GM21367 (cell line): ENCODE data around the gene FYB1.

ENCODE experiments used
- ATAC-seq: cut with Tn5 transposase; IDR thresholded peaks from one replicate; pipeline ENCODE4 v1.9.1; 2021; ENCODE audit not compliant: unreplicated experiment

Gene FYB1

GRCh38 chr5:39161578-39161977, 57.8 kb downstream of the FYB1 start:
- no peak for ATAC-seq

- no peak for ATAC-seq
Observed at GRCh38 chr5:39160576-39161213, 58.7 kb downstream of the FYB1 start.

DNA sequence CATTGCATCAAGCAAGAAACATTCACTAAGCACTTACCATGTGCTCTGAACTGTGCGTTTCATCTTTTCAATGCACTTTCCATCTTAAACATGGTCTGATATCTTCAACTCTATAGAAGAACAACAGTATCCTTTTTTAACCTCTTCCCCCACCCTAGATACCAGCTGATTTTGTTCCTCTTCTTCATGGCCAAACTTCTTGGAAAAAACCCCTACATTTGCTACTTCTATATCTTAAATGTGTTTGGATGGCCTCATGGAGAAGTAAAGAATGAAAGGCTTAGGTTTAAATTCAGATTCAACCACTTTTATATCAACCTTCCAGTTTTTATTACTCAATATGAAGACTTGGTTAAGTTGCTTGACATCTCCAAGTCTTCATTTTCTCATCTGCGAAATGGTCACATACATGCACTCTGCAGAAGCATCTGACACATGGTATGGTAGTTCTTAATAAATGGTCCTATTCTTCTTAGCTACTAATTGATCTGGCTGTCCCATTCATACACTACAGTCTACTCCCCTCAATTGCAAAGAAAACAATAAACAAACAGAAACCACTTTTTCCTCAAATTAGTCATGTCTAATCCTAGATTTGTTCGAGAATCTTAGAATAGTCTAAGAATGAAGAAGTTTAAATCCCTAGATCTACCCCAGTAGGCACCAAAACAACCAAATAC, 59.4 kb downstream of the FYB1 start:
- no peak for ATAC-seq

DNA sequence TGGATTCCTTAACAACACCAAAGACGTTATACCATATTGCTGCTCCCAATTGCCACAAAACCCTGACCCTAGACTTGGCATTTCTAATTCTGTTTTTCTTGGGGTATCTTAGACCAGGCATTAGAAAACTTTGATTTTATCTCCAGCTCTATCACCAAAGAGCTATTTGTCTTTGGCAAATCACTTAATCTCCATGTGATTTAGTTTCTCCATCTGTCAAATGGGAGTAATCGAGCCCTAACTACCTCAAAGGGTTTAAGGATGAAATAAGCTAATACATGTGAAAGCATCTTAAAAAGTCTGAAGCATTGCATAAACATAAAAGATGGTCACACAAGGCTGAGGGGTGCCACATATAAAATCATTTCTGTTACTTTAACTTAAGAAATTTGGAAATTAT, 60.6 kb downstream of the FYB1 start:
- no peak for ATAC-seq

DNA sequence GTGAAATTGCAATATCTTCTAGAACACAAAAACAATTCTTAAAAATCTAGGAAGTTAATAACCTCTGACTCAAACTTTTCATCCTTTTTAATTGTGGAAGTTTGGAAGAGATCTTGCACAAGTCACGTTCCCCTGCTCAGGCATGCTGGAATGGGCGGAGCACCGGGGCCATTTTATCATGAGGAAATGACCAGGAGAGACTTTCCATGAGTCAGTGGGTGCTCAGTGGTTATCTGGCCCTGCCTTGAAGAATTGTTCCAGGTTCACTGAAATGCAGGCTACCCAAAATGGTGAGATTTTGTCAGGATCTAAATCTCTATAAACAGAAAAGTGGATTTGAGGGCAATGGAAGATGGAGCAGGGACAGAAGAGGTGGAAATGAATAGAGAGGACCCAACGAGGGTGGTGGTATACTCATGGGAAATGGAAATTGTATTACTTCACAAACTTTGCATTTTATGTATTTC, 61.2 kb downstream of the FYB1 start:
- no peak for ATAC-seq

GRCh38 chr5:39157701-39158100, 61.7 kb downstream of the FYB1 start:
- no peak for ATAC-seq

DNA sequence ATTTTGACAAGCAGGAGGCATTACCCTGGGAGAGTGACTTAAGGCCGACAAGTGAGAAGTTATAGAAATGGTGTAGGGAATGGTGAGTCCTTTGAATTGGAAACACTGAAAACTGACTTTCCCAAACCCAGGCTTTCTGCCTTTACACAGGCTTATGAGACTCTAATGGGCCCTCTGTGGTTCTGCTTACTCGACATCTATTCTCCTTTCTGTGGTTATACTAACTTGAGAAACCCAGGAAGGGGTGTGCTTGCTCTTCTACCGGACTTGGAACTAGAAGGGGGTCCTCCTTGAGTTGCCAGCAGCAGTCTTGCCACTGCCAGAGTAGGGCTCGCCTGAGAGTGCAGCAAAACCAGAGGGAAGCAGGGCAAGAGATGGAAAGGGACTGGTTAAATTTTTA, 63.3 kb downstream of the FYB1 start:
- no peak for ATAC-seq

DNA sequence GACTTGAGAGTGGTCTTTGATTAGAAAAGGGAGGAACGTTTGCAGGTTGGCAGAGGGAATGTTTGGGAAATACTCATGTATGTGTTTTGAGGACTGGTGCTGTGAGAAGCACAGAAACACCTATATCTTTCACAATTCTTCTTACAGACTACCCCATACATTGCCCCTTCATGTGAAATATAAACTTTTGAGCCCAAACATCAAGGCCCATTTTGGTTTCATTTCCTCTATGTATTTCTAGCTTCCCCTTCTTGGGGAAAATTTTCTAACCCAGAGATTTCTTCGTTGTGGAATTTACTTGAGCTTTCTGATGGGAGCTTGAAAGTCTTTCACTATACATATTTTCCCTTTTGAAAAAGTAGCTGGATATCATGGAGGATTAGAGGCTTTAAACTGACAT, 67.6 kb downstream of the FYB1 start:
- ATAC-seq, result no peak

DNA sequence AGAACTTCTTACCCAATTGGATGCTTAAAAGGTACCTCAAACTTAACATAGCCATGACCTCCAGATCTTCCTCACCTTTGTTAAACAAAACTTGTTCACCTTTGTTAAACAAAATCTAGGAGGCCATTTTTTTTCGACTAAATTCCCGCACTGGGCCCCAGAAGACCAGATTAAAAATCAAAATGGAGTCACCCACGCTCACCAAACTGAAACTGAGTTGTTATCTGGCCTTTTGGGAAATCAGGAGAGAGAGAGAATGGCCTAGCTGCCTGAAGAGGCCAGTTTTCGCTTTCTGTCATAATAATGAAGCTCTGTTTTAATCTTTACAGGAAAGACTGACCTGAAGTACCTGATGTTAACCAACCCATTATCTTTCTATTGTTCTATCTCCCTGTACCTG, 69.4 kb downstream of the FYB1 start:
- no peak for ATAC-seq

DNA sequence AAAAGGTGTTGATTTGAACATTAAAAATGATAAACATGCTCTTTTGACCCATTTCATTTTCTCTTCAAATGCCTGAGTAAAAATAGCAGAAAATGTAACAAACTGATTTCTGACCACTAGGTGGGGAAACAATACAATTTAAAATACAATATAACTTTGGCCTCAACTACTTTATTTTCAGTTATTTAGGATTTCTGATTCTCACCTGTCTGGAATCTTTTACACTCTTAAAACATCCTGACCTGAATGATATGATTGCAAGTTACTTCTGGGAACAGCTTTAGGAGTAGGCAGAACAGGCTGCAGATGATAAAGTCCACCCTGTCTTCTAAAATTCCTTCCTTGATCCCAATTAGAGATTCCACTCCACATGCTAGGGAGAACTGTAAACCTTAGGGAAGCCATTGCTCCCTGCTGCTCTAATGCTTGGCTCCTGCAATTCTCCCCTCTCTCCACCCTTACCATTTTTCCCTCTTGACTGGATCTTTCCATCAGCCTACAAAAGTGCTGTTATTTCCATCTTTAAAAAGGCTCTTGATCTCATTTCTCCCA, 70.3 kb downstream of the FYB1 start:
- no peak for ATAC-seq

DNA sequence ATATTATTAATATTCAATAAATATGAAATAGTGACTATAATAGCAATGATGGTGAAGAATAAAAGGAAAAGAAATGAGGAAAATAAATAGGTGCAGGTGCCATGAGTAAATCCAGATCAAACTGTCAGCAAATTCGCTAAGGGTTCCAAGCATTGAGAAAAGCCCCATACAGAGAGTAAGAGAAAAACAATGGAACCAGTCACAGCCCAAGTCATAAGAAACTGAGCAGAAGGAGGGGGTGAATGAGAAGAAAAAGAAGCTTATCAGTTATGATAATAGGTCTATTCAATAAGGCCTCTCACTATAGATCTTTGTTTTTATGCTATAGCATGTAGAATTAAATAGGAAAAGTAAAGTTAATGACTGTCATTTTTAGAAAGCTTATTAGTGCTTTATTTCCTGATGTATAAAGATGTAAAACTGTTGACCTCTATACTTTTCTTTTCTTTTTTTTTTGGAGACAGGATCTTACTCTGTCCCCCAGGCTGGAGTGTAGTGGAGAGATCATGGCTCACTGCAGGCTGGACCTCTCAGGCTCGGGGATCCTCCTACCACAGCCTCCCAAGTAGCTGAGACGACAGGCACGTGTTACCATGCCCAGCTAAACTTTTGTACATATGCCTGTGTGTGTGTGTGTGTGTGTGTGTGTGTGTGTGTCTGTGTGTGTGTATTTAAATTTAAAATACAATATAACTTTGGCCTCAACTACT, 72.4 kb downstream of the FYB1 start:
- no peak for ATAC-seq

DNA sequence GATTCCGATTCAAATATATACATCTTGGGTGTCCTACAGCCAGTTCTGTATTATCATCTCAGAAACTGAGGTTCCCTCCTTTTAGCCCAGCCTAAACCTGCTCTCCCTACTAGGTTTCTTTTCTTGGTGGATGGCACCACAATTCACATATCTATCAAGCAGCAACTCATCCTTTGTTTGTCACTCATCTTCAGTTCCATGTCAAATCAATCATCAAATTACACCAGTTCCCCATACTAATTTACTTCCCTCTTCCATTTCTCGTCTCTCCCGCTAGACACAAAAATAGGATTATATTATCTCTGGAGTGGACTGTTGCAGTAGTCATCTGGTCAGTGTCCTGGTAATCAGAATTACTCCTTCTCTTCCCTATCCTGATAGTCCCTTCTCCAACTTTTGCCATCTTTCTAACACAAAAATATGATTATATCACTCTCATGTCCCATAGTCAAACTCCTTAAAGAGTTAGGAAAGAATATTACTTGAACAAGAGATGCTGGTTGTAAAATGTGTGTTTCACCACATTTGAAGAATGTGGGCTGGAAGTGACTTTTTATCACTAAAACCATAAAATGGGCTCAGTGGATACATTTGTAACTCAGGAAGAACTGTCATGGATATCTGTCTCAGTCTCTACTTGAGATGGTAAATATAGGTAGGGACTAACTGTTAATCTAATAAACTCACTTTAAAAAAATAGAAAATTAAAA, 76.1 kb downstream of the FYB1 start:
- no peak for ATAC-seq

DNA sequence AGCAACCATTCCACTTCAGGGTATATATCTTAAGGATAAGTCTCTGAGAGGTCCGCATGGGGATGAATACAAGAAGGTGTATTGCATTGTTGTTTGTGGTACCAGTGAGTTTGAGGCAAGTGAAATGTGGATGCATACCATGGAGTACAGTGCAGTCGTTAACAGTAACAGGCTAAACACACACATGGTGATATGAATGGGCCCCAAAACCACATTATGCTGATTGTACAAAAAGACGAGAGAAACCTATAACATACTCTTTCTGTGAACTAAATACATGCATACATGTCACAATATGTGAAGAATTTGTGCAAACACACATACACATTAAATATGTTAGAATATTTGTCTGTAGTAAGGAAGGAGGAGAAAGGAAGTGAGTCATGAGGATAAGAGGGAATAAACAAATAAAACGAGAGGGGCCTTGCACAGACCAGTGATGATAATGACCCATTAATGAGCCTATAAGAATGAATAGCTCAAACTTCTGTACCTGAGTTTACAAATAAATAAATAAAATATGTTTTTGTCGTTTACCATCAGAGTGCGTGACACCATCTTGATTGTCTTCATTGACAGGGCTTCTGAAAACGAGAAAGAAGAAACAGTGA, 78.7 kb downstream of the FYB1 start:
- ATAC-seq, result no peak

DNA sequence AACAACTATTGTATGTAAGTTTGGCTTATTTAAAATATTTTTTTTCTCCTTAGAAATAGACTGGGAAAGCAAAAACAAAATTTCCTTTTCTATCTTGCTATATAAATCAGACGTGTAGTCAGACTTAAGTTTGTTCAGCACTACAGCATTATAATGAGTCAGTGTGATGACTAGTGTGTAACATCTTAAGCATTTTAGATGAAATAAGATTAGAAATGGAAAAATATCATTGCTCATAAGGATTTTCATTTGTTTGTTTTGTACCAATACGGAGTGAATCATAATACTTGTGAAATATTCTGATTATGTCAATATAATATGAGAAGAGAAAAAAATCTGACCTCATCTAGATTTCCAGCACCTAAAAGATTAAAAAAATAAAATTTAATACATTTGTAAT, 80.5 kb downstream of the FYB1 start:
- no peak for ATAC-seq

- ATAC-seq, result no peak
Observed at GRCh38 chr5:39137819-39138451, 81.4 kb downstream of the FYB1 start.

GRCh38 chr5:39137391-39137790, 82.0 kb downstream of the FYB1 start:
- no peak for ATAC-seq

GRCh38 chr5:39132792-39133191, 86.6 kb downstream of the FYB1 start:
- ATAC-seq, result no peak

DNA sequence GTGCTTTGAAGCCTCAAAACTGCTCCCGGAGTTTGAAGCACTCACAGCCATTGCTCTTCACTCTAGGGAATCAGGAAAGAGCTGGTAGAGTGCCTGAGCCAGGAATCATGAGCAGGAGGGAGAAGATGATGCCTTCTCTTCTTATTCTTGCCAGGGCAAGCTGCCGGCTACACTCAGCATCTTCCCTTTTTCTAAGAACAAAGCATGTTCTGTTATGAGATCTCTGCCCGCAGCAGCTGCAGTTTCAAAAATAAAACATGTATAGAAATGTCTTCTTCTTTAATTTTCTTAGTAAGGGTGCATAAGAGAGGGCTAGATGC, 87.3 kb downstream of the FYB1 start:
- no peak for ATAC-seq

DNA sequence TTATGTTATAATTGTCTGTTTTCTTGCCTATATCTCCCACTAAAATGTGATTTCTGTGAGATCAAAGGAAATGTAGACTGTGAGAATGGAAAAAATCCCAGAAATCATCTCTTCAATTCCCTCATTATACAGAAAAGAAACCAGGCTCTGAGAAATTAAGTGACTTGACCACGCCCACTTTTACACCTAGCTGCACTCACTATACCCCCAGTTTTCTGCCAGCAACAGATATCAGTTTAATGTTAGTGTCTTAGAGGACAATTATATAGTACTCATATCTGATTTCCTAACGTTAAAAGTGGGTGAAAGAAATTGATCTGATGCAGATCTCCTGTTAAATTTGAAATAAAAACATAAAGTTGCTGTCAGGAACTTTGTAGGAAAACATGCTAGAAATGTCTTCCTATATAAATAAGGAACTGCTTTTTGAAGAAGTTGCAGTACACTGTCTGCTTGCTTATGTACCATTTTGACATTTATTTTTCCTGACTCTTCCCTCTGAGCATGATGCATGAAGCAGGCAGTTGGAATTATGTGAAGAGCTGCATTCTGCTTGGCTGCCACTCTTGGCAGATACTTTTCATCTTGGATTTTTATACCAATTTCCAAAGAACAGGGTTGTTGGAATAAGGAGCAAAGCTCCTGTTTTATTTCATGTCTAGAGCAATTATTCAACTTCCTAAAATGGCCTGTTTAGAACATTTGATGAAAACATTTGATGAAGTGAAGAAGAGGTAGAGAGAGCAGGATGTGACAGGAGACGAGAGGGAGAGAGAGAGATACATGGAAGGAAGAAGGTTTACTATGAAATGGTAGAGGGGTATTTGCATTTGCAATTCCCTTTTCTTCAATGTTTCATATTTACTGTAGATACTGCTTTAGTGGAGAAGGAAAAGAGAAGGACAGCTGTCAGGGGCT, 87.9 kb downstream of the FYB1 start:
- ATAC-seq, result no peak

DNA sequence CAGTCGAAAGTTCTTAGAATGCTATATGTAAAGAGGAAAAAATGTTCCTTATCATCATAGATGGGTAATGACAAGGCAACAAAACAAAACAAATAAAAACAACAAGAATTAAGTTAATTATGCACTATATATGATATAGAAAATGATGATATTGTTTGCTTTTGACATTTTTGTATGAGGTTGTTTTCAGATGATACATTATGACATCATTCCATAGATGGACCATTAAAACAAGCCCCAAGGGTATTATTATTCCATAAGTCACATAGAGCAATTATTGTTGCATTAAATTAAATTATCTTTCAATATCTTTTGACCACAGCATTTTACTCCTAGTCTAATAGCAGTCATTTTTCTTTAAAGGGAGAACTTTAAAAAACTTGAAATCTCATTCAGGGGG, 88.6 kb downstream of the FYB1 start:
- no peak for ATAC-seq
